ENCODE measurements around the gene SFTPA1. TPM values are rescaled to one million over a fixed set of nuclear protein-coding genes. Genes with fewer than 3 reads are reported as not detected.
"Not testable (repeated sequence)": the region's sequence is repeated elsewhere in the genome, so short reads cannot be mapped to it uniquely, and the experiment has no call there.

The SFTPA1 gene
- polyA plus RNA-seq, 1 donor (not counting 4 experiments of a cell fraction or from before 2014, with no cell fraction given) = not detected

- Histone ChIP-seq H3K9ac (ENCODE audit: control insufficient read depth, extremely low read depth, insufficient read depth, low read length) (no peak overlapping the region), H2AFZ (ENCODE audit: control insufficient read depth, low read length) (no peak overlapping the region), H3K27ac (ENCODE audit: control insufficient read depth, insufficient read depth, low read length) (no peak overlapping the region), H3K4me3 (ENCODE audit: control insufficient read depth in 2 of 3, extremely low read depth in 1 of 3, insufficient read depth in 2 of 3, low read depth in 1 of 3, low read length in 3 of 3) (no peak overlapping the region), H3K4me1 (ENCODE audit: control insufficient read depth, extremely low read depth, insufficient read depth, low read length) (no peaks in the 10 kb centered on the region), H3K79me2 (ENCODE audit: control insufficient read depth, insufficient read depth, low read length) (no peaks in the 10 kb centered on the region), H3K9me3 (ENCODE audit: control insufficient read depth, low read depth, low read length) (no peaks in the 10 kb centered on the region), H3K9me1 (ENCODE audit: control insufficient read depth, extremely low read depth, insufficient read depth, low read length) (no peaks in the 10 kb centered on the region), H4K20me1 (ENCODE audit: control insufficient read depth, extremely low read depth, insufficient read depth, low read length) (no peaks in the 10 kb centered on the region), H3K36me3 (ENCODE audit: control insufficient read depth in 2 of 2, extremely low read depth in 1 of 2, insufficient read depth in 2 of 2, low read length in 2 of 2) (no peaks in the 10 kb centered on the region), H3K27me3 (ENCODE audit: control insufficient read depth, extremely low read depth, insufficient read depth, low read length) (peaks cover 7% of the 10 kb centered on the region), H3K4me2 (ENCODE audit: control insufficient read depth, extremely low read depth, insufficient read depth, low read depth, low read length) (no peak overlapping the region)
- dilution Hi-C loops (cut with MboI; ENCODE audit: extremely low pct_ligation_motif_present, low sequenced_read_pairs) = no loop called here
- FAIRE-seq (no peak), DNase-seq (ENCODE audit: low read depth, low spot score) (no peak)
- TF ChIP-seq EZH2 (IDR thresholded peaks at IDR 0.05; ENCODE audit: low read length) (no peak), CTCF (optimal IDR thresholded peaks at IDR 0.05 in 1 of 3, IDR thresholded peaks at IDR 0.05 in 1 of 3, conservative IDR thresholded peaks at IDR 0.05 in 1 of 3; ENCODE audit: extremely low read depth in 1 of 3, insufficient read depth in 2 of 3, low read length in 3 of 3) (no peak)
These were observed 21.9 kb upstream of the SFTPA1 start for GRCh38 chr10:79588800-79589199.

GRCh38 chr10:79593377-79593776 is 17.4 kb upstream of the SFTPA1 start:
- no peak overlapping the region for H2AFZ ChIP-seq (ENCODE audit: control insufficient read depth, low read length)
- FAIRE-seq (no peak), DNase-seq (ENCODE audit: low read depth, low spot score) (no peak)
- no peaks in the 10 kb centered on the region for H3K4me1 ChIP-seq (ENCODE audit: control insufficient read depth, extremely low read depth, insufficient read depth, low read length)
- no peaks in the 10 kb centered on the region for H3K36me3 ChIP-seq (ENCODE audit: control insufficient read depth in 2 of 2, extremely low read depth in 1 of 2, insufficient read depth in 2 of 2, low read length in 2 of 2)
- H3K4me2 ChIP-seq (ENCODE audit: control insufficient read depth, extremely low read depth, insufficient read depth, low read depth, low read length) = no peak overlapping the region
- H4K20me1 ChIP-seq (ENCODE audit: control insufficient read depth, extremely low read depth, insufficient read depth, low read length) = no peaks in the 10 kb centered on the region
- no peak overlapping the region for H3K27ac ChIP-seq (ENCODE audit: control insufficient read depth, insufficient read depth, low read length)
- no peaks in the 10 kb centered on the region for H3K9me1 ChIP-seq (ENCODE audit: control insufficient read depth, extremely low read depth, insufficient read depth, low read length)
- no peak overlapping the region for H3K9ac ChIP-seq (ENCODE audit: control insufficient read depth, extremely low read depth, insufficient read depth, low read length)
- H3K79me2 ChIP-seq (ENCODE audit: control insufficient read depth, insufficient read depth, low read length) = no peaks in the 10 kb centered on the region
- no peak overlapping the region for H3K4me3 ChIP-seq (ENCODE audit: control insufficient read depth in 2 of 3, extremely low read depth in 1 of 3, insufficient read depth in 2 of 3, low read depth in 1 of 3, low read length in 3 of 3)
- H3K9me3 ChIP-seq (ENCODE audit: control insufficient read depth, low read depth, low read length) = peaks cover 2% of the 10 kb centered on the region
- dilution Hi-C loops (cut with MboI; ENCODE audit: extremely low pct_ligation_motif_present, low sequenced_read_pairs) = no loop called here
- TF ChIP-seq EZH2 (IDR thresholded peaks at IDR 0.05; ENCODE audit: low read length) (no peak), CTCF (optimal IDR thresholded peaks at IDR 0.05 in 1 of 3, IDR thresholded peaks at IDR 0.05 in 1 of 3, conservative IDR thresholded peaks at IDR 0.05 in 1 of 3; ENCODE audit: extremely low read depth in 1 of 3, insufficient read depth in 2 of 3, low read length in 3 of 3) (no peak)
- peaks cover 7% of the 10 kb centered on the region for H3K27me3 ChIP-seq (ENCODE audit: control insufficient read depth, extremely low read depth, insufficient read depth, low read length)

DNA sequence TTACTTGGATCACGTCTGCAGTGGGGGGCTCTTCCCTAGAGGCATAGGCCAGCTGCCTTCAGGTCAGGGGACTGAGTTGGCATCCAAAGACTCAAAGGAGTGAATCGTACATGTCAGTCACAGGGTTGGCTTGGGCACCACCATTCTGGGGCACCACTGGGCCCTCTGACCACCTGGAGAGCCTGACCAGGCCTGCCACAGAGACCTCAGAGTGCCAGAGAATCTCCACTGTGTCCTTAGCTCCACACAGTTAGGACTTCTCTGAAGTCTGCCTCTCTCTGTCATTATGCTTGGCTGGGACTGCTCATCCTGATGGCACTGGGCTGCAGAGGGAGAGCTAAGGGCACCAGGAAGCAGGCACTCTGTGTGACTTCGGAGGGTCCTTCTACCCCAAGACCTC is 16.2 kb upstream of the SFTPA1 start:
- H3K9ac ChIP-seq (ENCODE audit: control insufficient read depth, extremely low read depth, insufficient read depth, low read length); H4K20me1 ChIP-seq (ENCODE audit: control insufficient read depth, extremely low read depth, insufficient read depth, low read length); DNase-seq (ENCODE audit: low read depth, low spot score); H3K4me3 ChIP-seq (ENCODE audit: control insufficient read depth in 2 of 3, extremely low read depth in 1 of 3, insufficient read depth in 2 of 3, low read depth in 1 of 3, low read length in 3 of 3); H3K4me1 ChIP-seq (ENCODE audit: control insufficient read depth, extremely low read depth, insufficient read depth, low read length); H2AFZ ChIP-seq (ENCODE audit: control insufficient read depth, low read length); H3K27me3 ChIP-seq (ENCODE audit: control insufficient read depth, extremely low read depth, insufficient read depth, low read length); H3K9me1 ChIP-seq (ENCODE audit: control insufficient read depth, extremely low read depth, insufficient read depth, low read length); H3K9me3 ChIP-seq (ENCODE audit: control insufficient read depth, low read depth, low read length); H3K79me2 ChIP-seq (ENCODE audit: control insufficient read depth, insufficient read depth, low read length); FAIRE-seq; H3K36me3 ChIP-seq (ENCODE audit: control insufficient read depth in 2 of 2, extremely low read depth in 1 of 2, insufficient read depth in 2 of 2, low read length in 2 of 2); dilution Hi-C loops (cut with MboI; ENCODE audit: extremely low pct_ligation_motif_present, low sequenced_read_pairs); H3K4me2 ChIP-seq (ENCODE audit: control insufficient read depth, extremely low read depth, insufficient read depth, low read depth, low read length); H3K27ac ChIP-seq (ENCODE audit: control insufficient read depth, insufficient read depth, low read length): not testable (repeated sequence)

Measured in keratinocyte (primary cell).